Parathyroid adenoma (tissue), 2 donors: ENCODE measurements around the gene HOXA13.

Source experiments
- H2AFZ ChIP-seq: fragments of 300-600 bp; sonication (generic); one replicate; pipeline ENCODE4 v1.7.0; 2017; ENCODE audit warnings: antibody characterized with exemption, mild to moderate bottlenecking
- H3K27ac ChIP-seq: fragments of 300-600 bp; sonication (generic); one replicate; pipeline ENCODE4 v1.7.0; 2017
- H3K27me3 ChIP-seq: fragments of 300-600 bp; sonication (generic); one replicate; pipeline ENCODE4 v1.7.0; 2017; ENCODE audit warnings: low read length; ENCODE audit not compliant: control insufficient read depth, insufficient read depth
- H3K36me3 ChIP-seq: fragments of 300-600 bp; sonication (generic); one replicate; pipeline ENCODE4 v1.7.0; 2017; ENCODE audit warnings: low read length; ENCODE audit not compliant: control insufficient read depth, insufficient read depth
- H3K4me1 ChIP-seq: fragments of 300-600 bp; sonication (generic); one replicate; pipeline ENCODE4 v1.7.0; 2017; ENCODE audit warnings: control low read depth
- H3K4me2 ChIP-seq: fragments of 300-600 bp; sonication (generic); one replicate; pipeline ENCODE4 v1.7.0; 2017; ENCODE audit warnings: low read length
- H3K4me3 ChIP-seq: fragments of 300-600 bp; sonication (generic); one replicate; pipeline ENCODE4 v1.7.0; 2017; ENCODE audit warnings: low read depth, low read length
- H3K79me2 ChIP-seq: fragments of 300-600 bp; sonication (generic); one replicate; pipeline ENCODE4 v1.7.0; 2017; ENCODE audit warnings: control low read depth
- H3K9ac ChIP-seq: fragments of 300-600 bp; sonication (generic); one replicate; pipeline ENCODE4 v1.7.0; 2017; ENCODE audit warnings: mild to moderate bottlenecking
- H3K9me3 ChIP-seq: fragments of 300-600 bp; sonication (generic); one replicate; pipeline ENCODE4 v1.7.0; 2017; ENCODE audit warnings: low read length; ENCODE audit not compliant: control insufficient read depth
- CTCF ChIP-seq: fragments of 300-600 bp; sonication (generic); IDR thresholded peaks from one replicate; pipeline ENCODE4 v1.7.0; 2017; ENCODE audit warnings: antibody characterized with exemption, mild to moderate bottlenecking
- donor health status: primary hyperparathyroidism.

HOXA13 gene

GRCh38 chr7:27214239-27214950 lies 14.5 kb upstream of the HOXA13 start:
- peaks cover 32% of the 10 kb centered on the region for H3K27me3 ChIP-seq

GRCh38 chr7:27213433-27214238 lies 13.7 kb upstream of the HOXA13 start:
- Histone ChIP-seq H3K4me3 (no peak overlapping the region), H3K36me3 (no peaks in the 10 kb centered on the region), H3K9me3 (no peaks in the 10 kb centered on the region), H3K9ac (no peak overlapping the region), H3K79me2 (no peaks in the 10 kb centered on the region), H2AFZ (no peak overlapping the region), H3K27me3 (peaks cover 32% of the 10 kb centered on the region), H3K27ac (no peak overlapping the region), H3K4me2 (no peak overlapping the region), H3K4me1 (no peaks in the 10 kb centered on the region)
- TF ChIP-seq CTCF = no peak

More at GRCh38 chr7:27214239-27214950, 14.5 kb upstream of the HOXA13 start:
- Histone ChIP-seq H3K36me3 (no peaks in the 10 kb centered on the region), H3K9ac (no peak overlapping the region), H3K9me3 (no peaks in the 10 kb centered on the region), H3K27ac (no peak overlapping the region), H3K4me1 (no peaks in the 10 kb centered on the region), H2AFZ (no peak overlapping the region), H3K4me2 (no peak overlapping the region), H3K79me2 (no peaks in the 10 kb centered on the region), H3K4me3 (no peak overlapping the region)
- no peak for TF ChIP-seq CTCF

- H3K27me3 ChIP-seq = peaks cover 32% of the 10 kb centered on the region
- H3K27ac ChIP-seq = no peak overlapping the region
- no peak overlapping the region for H3K4me3 ChIP-seq
Observed at GRCh38 chr7:27212497-27213432, 12.9 kb upstream of the HOXA13 start.

GRCh38 chr7:27211764-27212204 lies 11.9 kb upstream of the HOXA13 start:
- peaks cover 32% of the 10 kb centered on the region for H3K27me3 ChIP-seq
- H3K4me3 ChIP-seq = no peak overlapping the region
- TF ChIP-seq CTCF = no peak
- H3K36me3 ChIP-seq = no peaks in the 10 kb centered on the region
- no peak overlapping the region for H2AFZ ChIP-seq
- no peaks in the 10 kb centered on the region for H3K79me2 ChIP-seq
- H3K4me2 ChIP-seq = no peak overlapping the region
- no peak overlapping the region for H3K27ac ChIP-seq
- H3K4me1 ChIP-seq = no peaks in the 10 kb centered on the region
- no peak overlapping the region for H3K9ac ChIP-seq
- no peaks in the 10 kb centered on the region for H3K9me3 ChIP-seq

More at GRCh38 chr7:27212497-27213432, 12.9 kb upstream of the HOXA13 start:
- no peak for TF ChIP-seq CTCF
- Histone ChIP-seq H3K4me1 (no peaks in the 10 kb centered on the region), H2AFZ (peak overlapping the region; percentile 21), H3K36me3 (no peaks in the 10 kb centered on the region), H3K9me3 (no peaks in the 10 kb centered on the region), H3K4me2 (no peak overlapping the region), H3K9ac (no peak overlapping the region), H3K79me2 (no peaks in the 10 kb centered on the region)
